Left renal pelvis (tissue), 4 donors: Measurements from ENCODE around the gene BAHCC1. TPM values are rescaled to one million over a fixed set of nuclear protein-coding genes. Genes with fewer than 3 reads are reported as not detected.
"Not testable (repeated sequence)": the region's sequence is repeated elsewhere in the genome, so short reads cannot be mapped to it uniquely, and the experiment has no call there.

Experiments
- DNase-seq, 4 donors: peaks; one replicate each; pipeline ENCODE4 v3.0.0-alpha.2; 2013; ENCODE audit warnings: low read depth in 4 of 4, low spot score in 3 of 4
- polyA plus RNA-seq, 4 donors: library from polyadenylated mRNA; unstranded; fragments of 120-200 nt; gene quantifications; one replicate each; pipeline ENCODE4 v1.2.1, GENCODE V29; 2013; ENCODE audit not compliant: insufficient read length in 4 of 4

BAHCC1 gene
- polyA plus RNA-seq, 4 donors: 15.3 to 31.2 (median 17.6) TPM

DNA sequence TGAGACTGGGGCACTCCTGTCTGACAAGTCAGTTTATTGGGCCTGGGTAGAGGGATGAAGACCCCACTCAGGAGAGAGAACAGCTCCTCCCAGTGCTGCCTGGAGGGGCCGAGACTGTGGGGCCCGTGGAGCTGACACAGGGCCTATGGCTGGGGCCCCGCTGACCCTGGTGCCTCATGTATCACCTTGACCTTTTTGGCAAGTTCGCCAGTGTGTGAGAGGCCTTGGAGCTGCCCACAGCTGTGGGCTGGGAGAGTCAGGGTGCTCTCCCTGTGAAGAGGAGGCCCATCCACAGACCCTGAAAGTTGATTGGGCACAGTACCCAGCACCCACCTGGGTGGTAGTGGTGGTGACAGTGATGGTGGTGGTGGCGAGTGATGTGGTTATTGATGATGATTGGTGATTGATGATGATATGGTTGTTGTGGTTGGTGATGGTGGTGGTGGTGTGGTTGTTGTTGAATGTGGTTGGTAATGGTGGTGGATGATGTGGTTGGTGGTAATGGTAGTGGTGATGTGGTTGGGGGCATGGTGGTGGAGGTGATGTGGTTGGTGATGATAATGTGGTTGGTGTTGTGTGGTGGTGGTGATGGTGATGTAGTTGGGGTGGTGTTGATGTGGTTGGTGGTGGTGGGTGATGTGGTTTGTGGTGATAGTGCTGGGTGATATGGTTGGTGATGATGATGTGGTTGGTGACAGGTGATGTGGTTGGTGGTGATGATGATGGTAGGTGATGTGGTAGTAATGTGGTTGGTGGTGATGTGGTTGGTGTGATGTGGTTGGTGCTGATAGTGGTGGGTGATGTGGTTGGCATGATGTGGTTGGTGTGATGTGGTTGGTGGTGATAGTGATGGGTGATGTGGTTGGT, 29.1 kb downstream of the BAHCC1 start:
- no peak for DNase-seq

GRCh38 chr17:81425041-81425440, 29.8 kb downstream of the BAHCC1 start:
- DNase-seq: not testable (repeated sequence)

DNA sequence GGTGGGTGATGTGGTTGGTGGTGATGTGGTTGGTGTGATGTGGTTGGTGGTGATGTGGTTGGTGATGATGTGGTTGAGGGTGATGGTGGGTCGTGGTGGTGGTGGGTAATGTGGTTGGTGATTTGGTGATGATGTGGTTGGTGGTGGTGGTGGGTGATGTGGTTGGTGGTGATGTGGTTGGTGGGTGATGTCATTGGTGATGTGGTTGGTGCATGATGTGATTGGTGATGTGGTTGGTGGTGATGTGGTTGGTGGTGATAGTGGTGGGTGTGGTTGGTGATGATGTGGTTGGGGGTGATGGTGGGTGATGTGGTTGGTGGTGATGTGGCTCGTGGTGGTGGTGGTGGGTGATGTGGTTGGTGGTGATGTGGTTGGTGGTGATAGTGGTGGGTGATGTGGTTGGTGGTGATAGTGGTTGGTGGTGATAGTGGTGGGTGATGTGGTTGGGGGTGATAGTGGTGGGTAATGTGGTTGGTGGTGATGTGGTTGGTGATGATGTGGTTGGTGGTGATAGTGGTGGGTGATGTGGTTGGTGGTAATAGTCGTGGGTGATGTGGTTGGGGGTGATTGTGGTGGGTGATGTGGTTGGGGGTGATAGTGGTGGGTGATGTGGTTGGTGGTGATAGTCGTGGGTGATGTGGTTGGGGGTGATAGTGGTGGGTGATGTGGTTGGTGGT, 30.6 kb downstream of the BAHCC1 start:
- DNase-seq: not testable (repeated sequence)

GRCh38 chr17:81426393-81427172, 31.3 kb downstream of the BAHCC1 start:
- DNase-seq: no peak

GRCh38 chr17:81427173-81428120, 32.2 kb downstream of the BAHCC1 start:
- no peak for DNase-seq

DNA sequence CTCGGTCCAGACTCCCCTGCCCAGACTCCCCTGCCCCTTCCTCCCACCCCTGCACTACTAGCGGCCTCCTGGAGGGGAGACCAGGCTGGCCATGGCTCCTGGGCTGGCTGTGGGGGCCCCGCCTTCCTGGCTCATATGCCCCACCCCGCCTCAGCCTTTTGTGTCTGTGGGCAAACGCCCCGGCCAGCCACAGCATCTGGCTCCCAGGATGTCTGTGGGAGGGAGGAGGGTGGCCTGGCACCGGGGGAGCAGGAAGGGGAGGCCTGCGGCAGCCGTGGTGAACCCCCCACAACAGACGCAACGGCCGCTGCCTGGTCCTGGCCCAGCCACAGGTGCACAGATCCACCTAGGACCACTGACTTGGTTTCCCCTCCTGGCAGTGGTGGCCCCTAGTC, 32.9 kb downstream of the BAHCC1 start:
- DNase-seq: no peak

- no peak for DNase-seq
These were observed 33.3 kb downstream of the BAHCC1 start for GRCh38 chr17:81428516-81428915.

GRCh38 chr17:81428948-81429774, 33.9 kb downstream of the BAHCC1 start:
- DNase-seq: no peak

GRCh38 chr17:81429821-81430551, 34.7 kb downstream of the BAHCC1 start:
- DNase-seq: no peak

- DNase-seq: no peak
These were observed 36.6 kb downstream of the BAHCC1 start for GRCh38 chr17:81431545-81432482.

DNA sequence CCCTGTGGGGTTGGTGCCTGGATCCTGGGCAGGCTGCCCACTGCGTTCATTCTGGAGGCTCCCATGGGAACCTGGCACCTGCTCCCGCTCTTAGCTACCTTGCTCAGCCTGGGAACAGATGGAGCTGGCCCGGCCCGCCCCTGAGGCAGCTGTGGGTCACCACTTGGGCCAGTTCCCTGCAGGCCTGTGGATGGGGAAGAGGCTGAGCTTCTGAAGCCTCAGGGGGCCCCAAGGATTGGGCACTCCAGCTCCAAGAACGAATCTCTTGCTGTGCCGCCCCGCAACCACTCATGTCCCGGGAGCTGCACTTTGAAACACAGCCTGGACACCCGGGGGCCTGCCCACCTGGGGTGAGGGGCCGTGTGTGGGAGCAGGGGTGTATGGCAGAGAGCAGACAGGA, 37.7 kb downstream of the BAHCC1 start:
- DNase-seq: no peak

DNA sequence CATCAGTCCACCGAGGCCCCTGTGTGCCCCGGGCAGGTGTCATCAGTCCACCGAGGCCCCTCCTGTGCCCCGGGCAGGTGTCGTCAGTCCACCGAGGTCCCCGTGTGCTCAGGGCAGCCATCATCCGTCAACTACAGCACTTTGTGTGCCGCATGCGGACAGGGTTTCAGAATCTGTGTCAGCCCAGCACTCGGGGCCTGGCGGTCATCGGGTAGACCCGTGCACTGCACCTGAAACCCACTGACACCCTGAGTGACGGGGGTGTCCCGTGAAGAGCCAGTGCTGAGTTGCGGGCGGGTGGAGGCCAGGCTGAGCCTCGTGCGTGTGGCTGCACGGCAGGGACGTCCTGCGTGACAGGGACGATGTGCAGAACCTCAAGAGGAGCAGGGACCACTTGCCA, 38.4 kb downstream of the BAHCC1 start:
- DNase-seq: no peak

DNA sequence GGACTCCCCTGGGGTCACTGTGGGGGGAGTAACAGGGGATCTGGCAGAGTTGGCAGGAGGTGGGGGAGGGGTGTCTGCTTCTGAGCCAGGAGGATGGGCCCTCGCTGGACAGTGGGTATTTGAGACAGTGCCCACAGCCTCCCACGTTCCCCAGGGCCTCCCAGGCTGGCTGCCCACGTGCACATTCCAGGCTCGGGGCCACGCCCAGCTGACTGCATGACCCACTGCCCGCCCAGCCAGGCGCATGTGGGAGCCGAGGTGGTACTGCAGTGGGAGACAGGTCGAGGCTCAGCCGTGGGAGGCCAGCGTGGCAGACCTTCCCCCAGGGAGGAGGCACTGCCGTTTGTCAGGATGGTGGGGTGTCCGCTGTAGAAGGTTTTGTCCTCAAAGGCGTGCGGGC, 38.8 kb downstream of the BAHCC1 start:
- no peak for DNase-seq

DNA sequence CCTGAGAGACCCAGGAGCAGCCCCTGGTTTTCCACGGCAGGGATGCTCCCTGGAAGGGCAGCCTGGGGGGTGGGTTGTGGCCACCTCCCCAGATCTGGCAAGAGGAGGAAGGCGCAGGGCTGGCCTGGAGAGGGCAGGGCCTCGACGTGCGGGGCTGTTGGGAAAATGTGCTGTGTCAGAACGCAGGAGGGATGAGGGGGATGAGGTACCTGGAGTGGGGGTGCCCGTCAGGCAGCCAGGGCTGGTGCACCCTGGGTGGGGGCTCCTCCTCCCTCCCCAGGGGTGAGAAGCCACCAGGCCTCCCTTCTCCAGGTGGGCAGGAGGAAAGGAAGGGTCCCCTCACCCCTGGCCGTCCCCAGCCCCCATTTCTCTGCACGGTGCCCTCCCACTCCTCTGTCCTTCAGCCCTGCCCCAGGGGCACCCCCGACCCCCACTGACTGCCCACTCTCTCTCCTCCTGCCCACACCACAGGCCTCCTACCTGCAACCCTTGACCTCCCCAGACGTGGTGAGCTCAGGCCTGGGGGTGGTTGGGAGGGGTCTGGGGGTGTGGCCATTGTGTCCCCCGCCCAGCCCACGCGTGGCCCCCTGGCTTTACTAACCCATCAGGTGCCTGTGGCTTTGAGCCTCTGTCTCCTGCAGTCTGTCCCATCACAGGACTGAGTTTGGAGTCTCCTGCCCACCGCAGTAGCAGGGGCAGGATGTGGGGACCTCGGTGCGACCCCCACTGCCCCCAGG, 39.6 kb downstream of the BAHCC1 start:
- no peak for DNase-seq

- no peak for DNase-seq
These were observed 40.5 kb downstream of the BAHCC1 start for GRCh38 chr17:81435652-81436293.

- no peak for DNase-seq
These were observed 41.1 kb downstream of the BAHCC1 start for GRCh38 chr17:81436294-81436849.
